GM06990 (cell line): ENCODE data around the gene NINL.

Experiments
- DNase-seq: peaks from one replicate; pipeline ENCODE4 v3.0.0-alpha.2; 2011; ENCODE audit not compliant: insufficient read length; ENCODE audit errors: extremely low read depth
- H3K27me3 ChIP-seq: replicated peaks from 2 replicates; pipeline ENCODE4 v1.6.0; 2011; ENCODE audit warnings: low read length; ENCODE audit not compliant: control insufficient read depth, insufficient read depth
- H3K36me3 ChIP-seq: 2 replicates; pipeline ENCODE4 v1.5.1; 2011; ENCODE audit warnings: low read length; ENCODE audit not compliant: control insufficient read depth, insufficient read depth
- H3K4me3 ChIP-seq: replicated peaks from 2 replicates; pipeline ENCODE4 v1.5.1; 2011; ENCODE audit warnings: low read depth, mild to moderate bottlenecking, control low read depth, low read length
- TF ChIP-seq, protein P1 (sequence below): IDR thresholded peaks from 2 replicates; pipeline ENCODE4 v1.5.1; 2011; ENCODE audit warnings: low read length, control low read depth, mild to moderate bottlenecking, inconsistent platforms; ENCODE audit not compliant: insufficient read depth, poor library complexity, severe bottlenecking

The NINL gene

DNA sequence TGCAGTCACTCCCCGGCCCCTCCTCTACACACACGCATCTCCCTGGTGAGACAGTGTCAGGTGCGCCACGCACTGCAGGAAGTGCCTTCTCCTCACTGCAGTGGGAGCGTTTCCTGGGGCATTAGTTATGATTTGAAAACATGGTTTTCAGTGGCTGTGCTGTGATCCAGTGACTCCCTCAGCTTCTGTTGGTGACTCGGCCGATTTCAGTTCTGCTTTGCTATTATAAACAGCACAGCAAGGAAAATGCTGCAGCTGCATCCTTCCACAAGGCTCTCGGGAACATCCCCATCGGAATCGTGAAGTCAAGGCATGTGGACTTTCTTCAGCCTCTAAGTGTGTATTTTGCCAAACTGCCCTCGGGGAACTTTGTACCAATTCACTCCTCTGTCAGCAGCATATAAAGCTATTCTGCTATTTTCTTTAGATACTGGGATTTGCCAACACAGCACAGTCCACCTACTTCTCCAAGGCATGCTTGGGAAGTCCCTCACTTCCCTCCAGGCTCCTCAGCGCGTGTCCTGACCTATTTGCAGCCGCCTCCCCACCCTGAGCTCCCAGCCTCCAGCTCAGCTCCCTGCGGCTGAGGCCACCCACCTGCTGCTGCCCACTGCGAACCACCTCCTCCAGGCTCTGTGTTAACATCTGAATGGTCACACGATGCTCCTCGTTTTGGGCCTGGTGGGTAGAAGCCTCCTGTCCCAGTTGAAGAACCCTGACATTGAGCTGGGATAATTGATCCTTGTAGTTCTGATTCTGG is 123.4 kb downstream of the NINL start:
- no peak overlapping the region for H3K4me3 ChIP-seq
- no peaks in the 10 kb centered on the region for H3K36me3 ChIP-seq
- no peak for DNase-seq
- TF ChIP-seq, protein P1, sequence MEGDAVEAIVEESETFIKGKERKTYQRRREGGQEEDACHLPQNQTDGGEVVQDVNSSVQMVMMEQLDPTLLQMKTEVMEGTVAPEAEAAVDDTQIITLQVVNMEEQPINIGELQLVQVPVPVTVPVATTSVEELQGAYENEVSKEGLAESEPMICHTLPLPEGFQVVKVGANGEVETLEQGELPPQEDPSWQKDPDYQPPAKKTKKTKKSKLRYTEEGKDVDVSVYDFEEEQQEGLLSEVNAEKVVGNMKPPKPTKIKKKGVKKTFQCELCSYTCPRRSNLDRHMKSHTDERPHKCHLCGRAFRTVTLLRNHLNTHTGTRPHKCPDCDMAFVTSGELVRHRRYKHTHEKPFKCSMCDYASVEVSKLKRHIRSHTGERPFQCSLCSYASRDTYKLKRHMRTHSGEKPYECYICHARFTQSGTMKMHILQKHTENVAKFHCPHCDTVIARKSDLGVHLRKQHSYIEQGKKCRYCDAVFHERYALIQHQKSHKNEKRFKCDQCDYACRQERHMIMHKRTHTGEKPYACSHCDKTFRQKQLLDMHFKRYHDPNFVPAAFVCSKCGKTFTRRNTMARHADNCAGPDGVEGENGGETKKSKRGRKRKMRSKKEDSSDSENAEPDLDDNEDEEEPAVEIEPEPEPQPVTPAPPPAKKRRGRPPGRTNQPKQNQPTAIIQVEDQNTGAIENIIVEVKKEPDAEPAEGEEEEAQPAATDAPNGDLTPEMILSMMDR: no peak
- H3K27me3 ChIP-seq: no peaks in the 10 kb centered on the region

DNA sequence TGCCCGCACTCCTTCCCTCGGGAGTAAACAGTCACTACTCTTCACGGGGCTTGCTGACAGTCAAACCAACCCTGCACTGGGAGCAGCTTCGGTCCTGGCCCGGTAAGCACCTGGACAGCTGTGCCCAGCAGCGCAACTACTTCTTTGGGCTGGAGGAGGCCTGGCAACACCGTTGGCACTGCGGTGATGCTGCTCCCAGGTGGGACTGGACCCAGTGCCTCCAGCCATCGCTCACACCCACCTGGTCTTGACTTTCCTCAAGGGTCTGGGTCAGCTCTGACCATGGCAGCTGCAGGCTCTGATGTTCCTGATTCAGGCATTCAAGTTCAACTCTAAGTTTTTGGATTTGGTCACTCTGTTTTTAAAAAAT is 124.1 kb downstream of the NINL start:
- H3K27me3 ChIP-seq: no peaks in the 10 kb centered on the region
- DNase-seq: no peak
- no peak overlapping the region for H3K4me3 ChIP-seq
- TF ChIP-seq, protein P1: no peak
- H3K36me3 ChIP-seq: no peaks in the 10 kb centered on the region

DNA sequence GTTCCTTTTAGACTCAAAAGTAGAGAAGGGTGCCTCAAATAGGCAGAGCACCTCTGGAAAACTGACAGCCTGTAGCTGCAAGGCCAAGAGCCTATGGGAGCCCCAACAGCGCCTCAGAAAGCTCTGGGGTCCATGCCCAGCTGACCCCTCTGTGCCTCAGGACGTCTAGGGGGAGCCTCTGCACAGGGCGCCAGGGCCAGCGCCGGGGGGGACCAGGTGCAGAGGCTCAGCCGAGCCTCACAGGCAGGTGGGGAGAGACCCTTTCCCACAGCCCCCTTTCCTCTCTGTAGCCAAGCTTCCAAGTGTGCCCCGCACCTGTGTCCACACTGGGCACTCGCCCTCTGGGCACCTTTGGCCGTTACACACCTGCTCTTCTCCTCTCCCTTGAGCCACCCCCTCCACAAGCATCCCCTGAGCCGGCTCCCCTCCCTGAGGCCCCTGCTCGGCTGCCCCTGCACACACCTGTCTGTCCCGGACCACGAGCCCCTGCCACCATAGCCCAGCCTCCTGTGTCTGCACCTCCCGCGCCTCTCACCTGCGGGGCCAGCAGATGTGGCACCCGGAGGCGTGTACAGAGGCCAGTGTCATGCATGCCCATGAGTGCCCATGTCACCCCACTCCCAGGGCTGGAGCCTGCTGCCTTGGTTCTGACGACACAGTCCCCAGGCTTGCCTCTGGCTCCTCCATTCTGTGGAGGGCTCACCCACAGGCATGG is 124.6 kb downstream of the NINL start:
- Histone ChIP-seq H3K27me3 (no peaks in the 10 kb centered on the region), H3K4me3 (no peak overlapping the region), H3K36me3 (no peaks in the 10 kb centered on the region)
- no peak for DNase-seq
- TF ChIP-seq, protein P1: no peak

DNA sequence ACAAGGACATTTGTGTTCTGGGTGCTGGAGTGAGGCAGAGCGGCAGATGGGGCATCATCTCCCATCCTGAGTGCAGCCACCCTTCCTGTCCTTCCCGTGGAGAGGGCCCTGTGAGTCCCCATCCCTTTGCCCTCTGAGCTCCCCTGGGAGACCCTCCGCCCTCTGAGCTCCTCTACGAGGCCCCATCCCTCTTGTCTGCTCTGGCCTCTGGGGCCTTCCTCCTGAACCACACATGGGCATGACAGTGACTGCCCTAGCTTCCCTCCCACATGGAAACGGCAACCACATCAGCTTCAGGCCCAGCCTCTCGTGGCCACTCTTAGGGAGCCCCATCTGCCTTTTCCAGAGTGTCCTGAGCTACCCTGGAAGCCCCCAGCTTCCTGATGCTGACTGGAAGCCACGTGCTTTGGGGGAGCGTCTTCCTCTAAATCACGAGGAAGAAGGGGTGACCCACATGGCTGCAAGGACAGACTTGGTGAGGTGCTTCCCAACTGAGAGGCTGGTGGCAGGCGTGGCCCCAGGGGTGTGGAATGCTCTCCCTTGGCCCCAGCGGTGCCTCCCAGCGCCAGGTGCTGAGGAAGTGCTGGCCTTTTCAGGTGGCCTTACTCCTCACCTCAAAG is 125.3 kb downstream of the NINL start:
- no peak for DNase-seq
- no peaks in the 10 kb centered on the region for H3K27me3 ChIP-seq
- no peaks in the 10 kb centered on the region for H3K36me3 ChIP-seq
- H3K4me3 ChIP-seq: no peak overlapping the region
- TF ChIP-seq, protein P1: no peak

DNA sequence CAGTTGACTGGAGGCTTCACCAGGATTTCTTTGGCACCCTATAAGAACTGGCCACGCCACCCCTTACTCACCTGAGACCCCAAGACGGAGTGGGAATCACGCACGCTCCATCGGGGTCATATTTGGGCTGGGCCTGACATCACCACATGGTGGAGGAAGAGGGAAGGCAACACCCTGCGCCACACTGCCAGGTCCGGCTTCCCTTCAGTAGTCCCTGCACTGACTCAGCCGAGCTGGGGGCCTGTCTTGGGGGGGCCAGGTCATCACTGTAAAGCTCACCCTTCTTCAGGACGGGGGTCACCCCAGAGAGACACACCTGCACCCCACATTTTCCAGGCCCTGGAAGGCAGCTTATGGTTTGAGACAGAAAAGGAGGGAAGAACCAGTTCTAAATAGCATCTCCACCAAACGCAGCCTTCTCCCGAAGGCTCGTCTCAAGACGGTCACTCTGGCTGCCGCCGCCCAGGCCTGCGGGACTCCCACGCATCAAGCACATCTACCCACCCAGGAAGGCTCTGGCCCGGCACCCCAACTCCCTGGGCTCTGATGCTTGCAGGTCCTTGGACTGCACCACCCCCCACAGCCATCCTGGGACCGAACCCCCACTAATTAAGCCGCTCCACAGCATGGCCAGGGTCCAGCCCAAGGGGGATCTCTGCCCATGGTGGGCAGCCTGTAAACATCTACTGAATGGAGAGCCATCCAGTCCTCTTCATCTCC is 126.1 kb downstream of the NINL start:
- Histone ChIP-seq H3K36me3 (no peaks in the 10 kb centered on the region), H3K4me3 (no peak overlapping the region), H3K27me3 (no peaks in the 10 kb centered on the region)
- TF ChIP-seq, protein P1: no peak
- no peak for DNase-seq
